HepG2 (cell line): ENCODE measurements around the gene TUBB4A. TPM values are rescaled to one million over a fixed set of nuclear protein-coding genes. Genes with fewer than 3 reads are reported as not detected.

ENCODE experiments used
- DNMT1 ChIP-seq: sonication (generic); formaldehyde crosslinking; IDR thresholded peaks from 2 replicates; pipeline ENCODE4 v1.5.1; 2020; ENCODE audit warnings: mild to moderate bottlenecking, missing genetic modification reagents
- HMG20B ChIP-seq: conservative IDR thresholded peaks from 2 replicates; pipeline ENCODE4 v1.6.1; 2016; ENCODE audit warnings: missing genetic modification reagents, missing compliant biosample characterization
- HNRNPH1 ChIP-seq: fragments of 200-400 bp; formaldehyde crosslinking; optimal IDR thresholded peaks from 2 replicates; pipeline ENCODE3; 2017; ENCODE audit warnings: mild to moderate bottlenecking, low read depth, low read length
- KDM5B ChIP-seq: sonication (generic); formaldehyde crosslinking; IDR thresholded peaks from 2 replicates; pipeline ENCODE4 v1.4.0; 2020; ENCODE audit warnings: missing genetic modification reagents, mild to moderate bottlenecking, borderline replicate concordance
- MAFF ChIP-seq: IDR thresholded peaks from 2 replicates; pipeline ENCODE4 v1.6.1; 2011; ENCODE audit warnings: low read depth, low read length, improper control_type of control experiment
- MLXIP ChIP-seq: sonication (generic); formaldehyde crosslinking; IDR thresholded peaks from 2 replicates; pipeline ENCODE4 v1.9.0; 2021; ENCODE audit warnings: missing genetic modification reagents, borderline replicate concordance
- PBX3 ChIP-seq: sonication (generic); formaldehyde crosslinking; IDR thresholded peaks from 2 replicates; pipeline ENCODE4 v1.8.1; 2023; ENCODE audit warnings: missing genetic modification reagents, inconsistent platforms, borderline replicate concordance
- RCOR2 ChIP-seq: IDR thresholded peaks from 2 replicates; pipeline ENCODE4 v1.6.1; 2016; ENCODE audit warnings: missing biosample characterization, missing genetic modification reagents
- SPEN ChIP-seq: sonication (generic); formaldehyde crosslinking; IDR thresholded peaks from 2 replicates; pipeline ENCODE4 v1.5.1; 2020; ENCODE audit warnings: low read depth, mild to moderate bottlenecking, missing genetic modification reagents
- TGIF2 ChIP-seq: IDR thresholded peaks from 2 replicates; pipeline ENCODE4 v1.6.1; 2016; ENCODE audit warnings: control low read depth, missing compliant biosample characterization
- THAP8 ChIP-seq: sonication (generic); formaldehyde crosslinking; IDR thresholded peaks from 2 replicates; pipeline ENCODE4 v1.5.1; 2020; ENCODE audit warnings: missing genetic modification reagents, mild to moderate bottlenecking, borderline replicate concordance
- ZBTB7A ChIP-seq: sonication (generic); formaldehyde crosslinking; IDR thresholded peaks from 2 replicates; pipeline ENCODE4 v1.8.0; 2022; ENCODE audit warnings: mild to moderate bottlenecking, missing genetic modification reagents
- ZNF3 ChIP-seq: IDR thresholded peaks from 2 replicates; pipeline ENCODE4 v1.7.0; 2017; ENCODE audit warnings: inconsistent platforms
- ZNF562 ChIP-seq: sonication (generic); formaldehyde crosslinking; IDR thresholded peaks from 2 replicates; pipeline ENCODE4 v1.8.0; 2022; ENCODE audit warnings: missing genetic modification reagents, borderline replicate concordance
- ZNF773 ChIP-seq: sonication (generic); formaldehyde crosslinking; IDR thresholded peaks from 2 replicates; pipeline ENCODE4 v1.4.0; 2020; ENCODE audit warnings: missing genetic modification reagents, borderline replicate concordance
- ZNF777 ChIP-seq: sonication (generic); formaldehyde crosslinking; IDR thresholded peaks from 2 replicates; pipeline ENCODE4 v1.4.0; 2020; ENCODE audit warnings: missing genetic modification reagents
- ZNF878 ChIP-seq: sonication (generic); formaldehyde crosslinking; IDR thresholded peaks from 2 replicates; pipeline ENCODE4 v1.8.1; 2023; ENCODE audit warnings: mild to moderate bottlenecking, missing genetic modification reagents, moderate library complexity
- polyA plus RNA-seq, 8 experiments: library from polyadenylated mRNA; depleted of rRNA in 3 of 8; stranded (reverse) in 7 of 8; unstranded in 1 of 8; fragments of >200 nt; fragmentation: Illumina TruSeq in 4 of 8; extraction: Trizol in 4 of 8; gene quantifications; 2 replicates each; pipeline versions ENCODE4 v1.2.1 to v1.2.3, GENCODE V29; 2011 to 2016; ENCODE audit warnings: low read depth in 4 of 8, missing spikeins in 1 of 8, mixed read lengths in 1 of 8; ENCODE audit not compliant: insufficient read depth in 1 of 8
- total RNA-seq, 5 experiments: library from RNA; depleted of rRNA; stranded (reverse); fragments of >200 nt; fragmentation: Illumina TruSeq; extraction: Trizol; gene quantifications; 2 replicates each; pipeline ENCODE4 v1.2.3, GENCODE V29; 2016; ENCODE audit warnings: low read depth in 1 of 5
- TF ChIP-seq, protein P1 (sequence below): sonication (generic); formaldehyde crosslinking; IDR thresholded peaks from 2 replicates; pipeline ENCODE4 v1.4.0; 2020; ENCODE audit warnings: missing genetic modification reagents
- TF ChIP-seq, protein P2 (sequence below): sonication (generic); formaldehyde crosslinking; IDR thresholded peaks from 2 replicates; pipeline ENCODE4 v1.4.0; 2020; ENCODE audit warnings: missing genetic modification reagents, mild to moderate bottlenecking, borderline replicate concordance

The TUBB4A gene
- total and polyA plus RNA-seq, 2 of the 13 experiments (the other 11 are each of a cell fraction or from before 2014, with no cell fraction given), result not detected

GRCh38 chr19:6460099-6460884 lies 41.8 kb downstream of the TUBB4A start (continued):
- TF ChIP-seq MLXIP, result no peak
- peak; percentile 34; the same call in 1 of the 2 replicates for TF ChIP-seq HMG20B (CRISPR knock-in tag)
- TF ChIP-seq TGIF2 (CRISPR knock-in tag), result no peak; the same call in 1 of the 2 replicates
- TF ChIP-seq, protein P1, sequence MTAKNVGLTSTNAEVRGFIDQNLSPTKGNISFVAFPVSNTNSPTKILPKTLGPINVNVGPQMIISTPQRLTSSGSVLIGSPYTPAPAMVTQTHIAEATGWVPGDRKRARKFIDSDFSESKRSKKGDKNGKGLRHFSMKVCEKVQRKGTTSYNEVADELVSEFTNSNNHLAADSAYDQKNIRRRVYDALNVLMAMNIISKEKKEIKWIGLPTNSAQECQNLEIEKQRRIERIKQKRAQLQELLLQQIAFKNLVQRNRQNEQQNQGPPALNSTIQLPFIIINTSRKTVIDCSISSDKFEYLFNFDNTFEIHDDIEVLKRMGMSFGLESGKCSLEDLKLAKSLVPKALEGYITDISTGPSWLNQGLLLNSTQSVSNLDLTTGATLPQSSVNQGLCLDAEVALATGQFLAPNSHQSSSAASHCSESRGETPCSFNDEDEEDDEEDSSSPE (CRISPR knock-in tag), result peak; percentile 61; the same call in 1 of the 2 replicates
- TF ChIP-seq DNMT1, result no peak
- peak; percentile 57; the same call in 1 of the 2 replicates for TF ChIP-seq ZNF777
- TF ChIP-seq MAFF, result no peak
- peak; percentile 50; the same call in 1 of the 2 replicates for TF ChIP-seq ZNF3
- TF ChIP-seq, protein P2, sequence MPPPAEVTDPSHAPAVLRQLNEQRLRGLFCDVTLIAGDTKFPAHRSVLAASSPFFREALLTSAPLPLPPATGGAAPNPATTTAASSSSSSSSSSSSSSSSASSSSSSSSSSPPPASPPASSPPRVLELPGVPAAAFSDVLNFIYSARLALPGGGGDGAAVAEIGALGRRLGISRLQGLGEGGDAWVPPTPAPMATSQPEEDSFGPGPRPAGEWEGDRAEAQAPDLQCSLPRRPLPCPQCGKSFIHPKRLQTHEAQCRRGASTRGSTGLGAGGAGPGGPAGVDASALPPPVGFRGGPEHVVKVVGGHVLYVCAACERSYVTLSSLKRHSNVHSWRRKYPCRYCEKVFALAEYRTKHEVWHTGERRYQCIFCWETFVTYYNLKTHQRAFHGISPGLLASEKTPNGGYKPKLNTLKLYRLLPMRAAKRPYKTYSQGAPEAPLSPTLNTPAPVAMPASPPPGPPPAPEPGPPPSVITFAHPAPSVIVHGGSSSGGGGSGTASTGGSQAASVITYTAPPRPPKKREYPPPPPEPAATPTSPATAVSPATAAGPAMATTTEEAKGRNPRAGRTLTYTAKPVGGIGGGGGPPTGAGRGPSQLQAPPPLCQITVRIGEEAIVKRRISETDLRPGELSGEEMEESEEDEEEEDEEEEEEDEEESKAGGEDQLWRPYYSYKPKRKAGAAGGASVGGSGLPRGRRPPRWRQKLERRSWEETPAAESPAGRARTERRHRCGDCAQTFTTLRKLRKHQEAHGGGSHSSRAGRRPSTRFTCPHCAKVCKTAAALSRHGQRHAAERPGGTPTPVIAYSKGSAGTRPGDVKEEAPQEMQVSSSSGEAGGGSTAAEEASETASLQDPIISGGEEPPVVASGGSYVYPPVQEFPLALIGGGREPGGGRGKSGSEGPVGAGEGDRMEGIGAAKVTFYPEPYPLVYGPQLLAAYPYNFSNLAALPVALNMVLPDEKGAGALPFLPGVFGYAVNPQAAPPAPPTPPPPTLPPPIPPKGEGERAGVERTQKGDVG (CRISPR knock-in tag), result no peak
- no peak for TF ChIP-seq PBX3
- TF ChIP-seq ZBTB7A, result no peak
- TF ChIP-seq THAP8 (CRISPR knock-in tag), result no peak
- TF ChIP-seq ZNF773 (CRISPR knock-in tag), result no peak
- no peak for TF ChIP-seq KDM5B (CRISPR knock-in tag)
- no peak for TF ChIP-seq HNRNPH1
- TF ChIP-seq ZNF878 (CRISPR knock-in tag), result no peak
- no peak for TF ChIP-seq SPEN (CRISPR knock-in tag)
- peak; percentile 57; the same call in 1 of the 2 replicates for TF ChIP-seq RCOR2
- TF ChIP-seq ZNF562 (CRISPR knock-in tag), result no peak
